ENCODE data around the gene EEIG2.
A peak's percentile ranks its signal among the peaks of the same experiment; 100 is the strongest.

The EEIG2 gene

GRCh38 chr1:108551137-108551862 lies 8.6 kb upstream of the EEIG2 start:
- DNase-seq: no peak

- DNase-seq: no peak
Measured at GRCh38 chr1:108553905-108554304, 6.0 kb upstream of the EEIG2 start.

GRCh38 chr1:108554682-108555427 lies 5.0 kb upstream of the EEIG2 start:
- no peak for DNase-seq

GRCh38 chr1:108556066-108556465 lies 3.8 kb upstream of the EEIG2 start:
- no peak for DNase-seq

- no peak for DNase-seq
Measured at GRCh38 chr1:108556499-108556898, 3.4 kb upstream of the EEIG2 start.

- no peak for DNase-seq
Measured at GRCh38 chr1:108557296-108557695, 2.6 kb upstream of the EEIG2 start.

GRCh38 chr1:108560189-108560873 lies 431 bp downstream of the EEIG2 start:
- peak; percentile 79 for DNase-seq

GRCh38 chr1:108560874-108561459 lies 1.1 kb downstream of the EEIG2 start:
- DNase-seq: peak; percentile 92

- peak; percentile 37 for DNase-seq
Measured at GRCh38 chr1:108561689-108562326, 1.9 kb downstream of the EEIG2 start.

GRCh38 chr1:108563808-108564207 lies 3.9 kb downstream of the EEIG2 start:
- DNase-seq: no peak

GRCh38 chr1:108565081-108565480 lies 5.2 kb downstream of the EEIG2 start:
- DNase-seq: no peak

GRCh38 chr1:108565512-108565911 lies 5.6 kb downstream of the EEIG2 start:
- DNase-seq: no peak

- no peak for DNase-seq
Measured at GRCh38 chr1:108568589-108568988, 8.7 kb downstream of the EEIG2 start.

- DNase-seq: no peak
Measured at GRCh38 chr1:108569097-108569728, 9.3 kb downstream of the EEIG2 start.

GRCh38 chr1:108570128-108570527 lies 10.2 kb downstream of the EEIG2 start:
- DNase-seq: no peak

- no peak for DNase-seq
Measured at GRCh38 chr1:108570998-108571401, 11.1 kb downstream of the EEIG2 start.

GRCh38 chr1:108572182-108572581 lies 12.3 kb downstream of the EEIG2 start:
- DNase-seq: no peak

GRCh38 chr1:108573183-108573582 lies 13.3 kb downstream of the EEIG2 start:
- DNase-seq: no peak

GRCh38 chr1:108574008-108574407 lies 14.1 kb downstream of the EEIG2 start:
- no peak for DNase-seq

- no peak for DNase-seq
Measured at GRCh38 chr1:108575375-108575774, 15.5 kb downstream of the EEIG2 start.

- DNase-seq: no peak
Measured at GRCh38 chr1:108583757-108584427, 24.0 kb downstream of the EEIG2 start.

- DNase-seq: no peak
Measured at GRCh38 chr1:108584428-108584856, 24.5 kb downstream of the EEIG2 start.

All from NCI-H1105 treated with DMSO at 0.1 percent for 48 hours (cell line).